Hepatocyte (in vitro differentiated cells): ENCODE results near the gene SNRNP70.

Experiments used
- EZH2 ChIP-seq: fragments of 200-600 bp; sonication (generic); IDR thresholded peaks from 2 replicates; pipeline ENCODE4 v1.6.1; 2016; ENCODE audit warnings: antibody characterized with exemption, mild to moderate bottlenecking, borderline replicate concordance
- EZH2phosphoT487 ChIP-seq: fragments of 200-600 bp; sonication (generic); IDR thresholded peaks from one replicate; pipeline ENCODE4 v1.6.1; 2018; ENCODE audit warnings: antibody characterized with exemption, mild to moderate bottlenecking, low read depth, moderate library complexity; ENCODE audit not compliant: unreplicated experiment, severe bottlenecking
- TF ChIP-seq, protein P1 (sequence below): fragments of 200-600 bp; sonication (generic); IDR thresholded peaks from 2 replicates; pipeline ENCODE4 v1.5.1; 2016; ENCODE audit warnings: antibody characterized with exemption, mild to moderate bottlenecking; ENCODE audit not compliant: poor library complexity

GRCh38 chr19:49114630-49115363 is 29.5 kb downstream of the SNRNP70 start:
- TF ChIP-seq, protein P1, sequence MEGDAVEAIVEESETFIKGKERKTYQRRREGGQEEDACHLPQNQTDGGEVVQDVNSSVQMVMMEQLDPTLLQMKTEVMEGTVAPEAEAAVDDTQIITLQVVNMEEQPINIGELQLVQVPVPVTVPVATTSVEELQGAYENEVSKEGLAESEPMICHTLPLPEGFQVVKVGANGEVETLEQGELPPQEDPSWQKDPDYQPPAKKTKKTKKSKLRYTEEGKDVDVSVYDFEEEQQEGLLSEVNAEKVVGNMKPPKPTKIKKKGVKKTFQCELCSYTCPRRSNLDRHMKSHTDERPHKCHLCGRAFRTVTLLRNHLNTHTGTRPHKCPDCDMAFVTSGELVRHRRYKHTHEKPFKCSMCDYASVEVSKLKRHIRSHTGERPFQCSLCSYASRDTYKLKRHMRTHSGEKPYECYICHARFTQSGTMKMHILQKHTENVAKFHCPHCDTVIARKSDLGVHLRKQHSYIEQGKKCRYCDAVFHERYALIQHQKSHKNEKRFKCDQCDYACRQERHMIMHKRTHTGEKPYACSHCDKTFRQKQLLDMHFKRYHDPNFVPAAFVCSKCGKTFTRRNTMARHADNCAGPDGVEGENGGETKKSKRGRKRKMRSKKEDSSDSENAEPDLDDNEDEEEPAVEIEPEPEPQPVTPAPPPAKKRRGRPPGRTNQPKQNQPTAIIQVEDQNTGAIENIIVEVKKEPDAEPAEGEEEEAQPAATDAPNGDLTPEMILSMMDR, result no peak
- TF ChIP-seq EZH2 (no peak), EZH2phosphoT487 (no peak)
